H9 (cell line): ENCODE results near the gene DOK6. TPM values are rescaled to one million over a fixed set of nuclear protein-coding genes. Genes with fewer than 3 reads are reported as not detected.

Source experiments
- DNase-seq: peaks from one replicate; pipeline ENCODE4 v3.0.0-alpha.2; 2017
- H2AFZ ChIP-seq: one replicate; pipeline ENCODE4 v1.6.1; 2013; ENCODE audit warnings: mild to moderate bottlenecking, low read length, control low read depth, moderate library complexity
- H2AK5ac ChIP-seq: 2 replicates; pipeline ENCODE4 v1.6.1; 2013; ENCODE audit warnings: low read length, control low read depth, mixed read lengths; ENCODE audit not compliant: insufficient read length
- H2BK120ac ChIP-seq: one replicate; pipeline ENCODE4 v1.6.1; 2013; ENCODE audit warnings: low read depth, mild to moderate bottlenecking, low read length, control low read depth, inconsistent platforms; ENCODE audit not compliant: poor library complexity, severe bottlenecking
- H2BK12ac ChIP-seq: 2 replicates; pipeline ENCODE4 v1.6.1; 2013; ENCODE audit warnings: low read length, control low read depth, mixed read lengths, low read depth; ENCODE audit not compliant: insufficient read length
- H2BK15ac ChIP-seq: 2 replicates; pipeline ENCODE4 v1.6.1; 2013; ENCODE audit warnings: low read depth, low read length, control low read depth
- H2BK20ac ChIP-seq: one replicate; pipeline ENCODE4 v1.6.1; 2013; ENCODE audit warnings: low read depth, mild to moderate bottlenecking, low read length, control low read depth, inconsistent platforms; ENCODE audit not compliant: poor library complexity, severe bottlenecking
- H2BK5ac ChIP-seq: 2 replicates; pipeline ENCODE4 v1.6.1; 2013; ENCODE audit warnings: low read length, control low read depth, mixed read lengths; ENCODE audit not compliant: insufficient read length
- H3K14ac ChIP-seq: 2 replicates; pipeline ENCODE4 v1.6.1; 2013; ENCODE audit warnings: low read length, control low read depth; ENCODE audit not compliant: insufficient read depth
- H3K18ac ChIP-seq: 2 replicates; pipeline ENCODE4 v1.6.1; 2013; ENCODE audit warnings: low read depth, mild to moderate bottlenecking, mixed read lengths, low read length, control low read depth; ENCODE audit not compliant: insufficient read length
- H3K23ac ChIP-seq: 2 replicates; pipeline ENCODE4 v1.6.1; 2013; ENCODE audit warnings: low read length, control low read depth, mixed read lengths, low read depth; ENCODE audit not compliant: insufficient read length
- H3K23me2 ChIP-seq: 2 replicates; pipeline ENCODE4 v1.6.1; 2013; ENCODE audit warnings: low read depth, mild to moderate bottlenecking, mixed read lengths, low read length, control low read depth; ENCODE audit not compliant: insufficient read length, poor library complexity, severe bottlenecking
- H3K27ac ChIP-seq: 2 replicates; pipeline ENCODE4 v1.5.1; 2013; ENCODE audit warnings: low read length, control low read depth, mixed read lengths, low read depth; ENCODE audit not compliant: insufficient read length
- H3K27me3 ChIP-seq: 2 replicates; pipeline ENCODE4 v1.6.1; 2013; ENCODE audit warnings: low read length, control low read depth, inconsistent platforms; ENCODE audit not compliant: insufficient read depth
- H3K4ac ChIP-seq: 2 replicates; pipeline ENCODE4 v1.6.1; 2013; ENCODE audit warnings: low read depth, mild to moderate bottlenecking, control low read depth, inconsistent platforms, low read length, moderate library complexity
- H3K4me1 ChIP-seq: 2 replicates; pipeline ENCODE4 v1.6.1; 2013; ENCODE audit warnings: low read length, control low read depth, inconsistent platforms; ENCODE audit not compliant: insufficient read depth
- H3K4me2 ChIP-seq: 2 replicates; pipeline ENCODE4 v1.6.1; 2013; ENCODE audit warnings: low read length, control low read depth, mixed read lengths; ENCODE audit not compliant: insufficient read length, insufficient read depth
- H3K56ac ChIP-seq: 2 replicates; pipeline ENCODE4 v1.6.1; 2013; ENCODE audit warnings: low read depth, mild to moderate bottlenecking, mixed read lengths, low read length, control low read depth; ENCODE audit not compliant: insufficient read length
- H3K79me1 ChIP-seq: 2 replicates; pipeline ENCODE4 v1.6.1; 2013; ENCODE audit warnings: low read depth, mild to moderate bottlenecking, moderate library complexity, low read length, control low read depth, inconsistent platforms; ENCODE audit not compliant: insufficient read depth, poor library complexity, severe bottlenecking
- H3K79me2 ChIP-seq: 2 replicates; pipeline ENCODE4 v1.6.1; 2013; ENCODE audit warnings: low read length, control low read depth, inconsistent platforms; ENCODE audit not compliant: insufficient read depth
- H3K9ac ChIP-seq: 2 replicates; pipeline ENCODE4 v1.6.1; 2013; ENCODE audit warnings: low read length, control low read depth, mixed read lengths; ENCODE audit not compliant: insufficient read length; ENCODE audit errors: extremely low read depth
- H3K9me3 ChIP-seq: one replicate; pipeline ENCODE4 v1.6.1; 2013; ENCODE audit warnings: low read depth, low read length, inconsistent platforms; ENCODE audit not compliant: control insufficient read depth
- H3T11ph ChIP-seq: one replicate; pipeline ENCODE4 v1.6.1; 2013; ENCODE audit warnings: mild to moderate bottlenecking, low read length, control low read depth, inconsistent platforms
- H4K20me1 ChIP-seq: one replicate; pipeline ENCODE4 v1.6.1; 2013; ENCODE audit not compliant: control insufficient read depth, insufficient read length, insufficient read depth
- H4K5ac ChIP-seq: 2 replicates; pipeline ENCODE4 v1.6.1; 2013; ENCODE audit warnings: low read depth, mild to moderate bottlenecking, mixed read lengths, low read length, control low read depth; ENCODE audit not compliant: insufficient read length
- H4K8ac ChIP-seq: replicated peaks from 2 replicates; pipeline ENCODE4 v1.6.1; 2013; ENCODE audit warnings: low read length, control low read depth, mixed read lengths, low read depth; ENCODE audit not compliant: insufficient read length
- H4K91ac ChIP-seq: 2 replicates; pipeline ENCODE4 v1.6.1; 2013; ENCODE audit warnings: low read depth, mild to moderate bottlenecking, moderate library complexity, mixed read lengths, low read length, control low read depth; ENCODE audit not compliant: insufficient read length
- H3K27ac Mint-ChIP-seq, 3 experiments: 2 replicates in 2 of 3; 3 replicates in 1 of 3; pipeline ENCODE4 v1.8.0; 2020 to 2021; ENCODE audit warnings: mixed read lengths in 3 of 3, mild to moderate bottlenecking in 1 of 3, moderate library complexity in 1 of 3
- H3K27me3 Mint-ChIP-seq: 2 replicates; pipeline ENCODE4 v1.8.0; 2021; ENCODE audit warnings: low read depth, mild to moderate bottlenecking, moderate library complexity, mixed read lengths
- H3K36me3 Mint-ChIP-seq, 3 experiments: 2 replicates in 2 of 3; 3 replicates in 1 of 3; pipeline ENCODE4 v1.8.0; 2020 to 2021; ENCODE audit warnings: low read depth in 3 of 3, mixed read lengths in 3 of 3; ENCODE audit not compliant: insufficient read depth in 1 of 3
- H3K4me1 Mint-ChIP-seq, 2 experiments: 2 replicates each; pipeline ENCODE4 v1.8.0; 2020; ENCODE audit warnings: mixed read lengths in 2 of 2
- H3K4me3 Mint-ChIP-seq, 2 experiments: 2 replicates in 1 of 2; 3 replicates in 1 of 2; pipeline ENCODE4 v1.8.0; 2020 to 2021; ENCODE audit warnings: mild to moderate bottlenecking in 2 of 2, mixed read lengths in 2 of 2, moderate library complexity in 1 of 2
- H3K9me3 Mint-ChIP-seq, 2 experiments: 2 replicates in 1 of 2; 3 replicates in 1 of 2; pipeline ENCODE4 v1.8.0; 2020; ENCODE audit warnings: mild to moderate bottlenecking in 2 of 2, mixed read lengths in 2 of 2, moderate library complexity in 1 of 2
- WGBS: extraction: QIAGEN DNeasy Blood & Tissue Kit; methylation state at CpG from one replicate; pipeline ENCODE4 v1.1.7; 2013; ENCODE audit warnings: missing lambda C conversion rate, low lambda C conversion rate, mixed read lengths; ENCODE audit not compliant: insufficient read length; ENCODE audit errors: extremely low coverage; 5-methylcytosine and 5-hydroxymethylcytosine counted together
- total RNA-seq: library from RNA; stranded (reverse); gene quantifications from 2 replicates; pipeline ENCODE4 v1.2.1, GENCODE V29; 2021
- TF ChIP-seq, protein P1 (sequence below): fragments of 200-600 bp; sonication (generic); conservative IDR thresholded peaks from 3 replicates; pipeline ENCODE4 v1.8.0; 2021; ENCODE audit warnings: antibody characterized with exemption, mild to moderate bottlenecking

Gene DOK6
- total RNA-seq, 1 experiment from 2014 or later, result 0.20 TPM

DNA sequence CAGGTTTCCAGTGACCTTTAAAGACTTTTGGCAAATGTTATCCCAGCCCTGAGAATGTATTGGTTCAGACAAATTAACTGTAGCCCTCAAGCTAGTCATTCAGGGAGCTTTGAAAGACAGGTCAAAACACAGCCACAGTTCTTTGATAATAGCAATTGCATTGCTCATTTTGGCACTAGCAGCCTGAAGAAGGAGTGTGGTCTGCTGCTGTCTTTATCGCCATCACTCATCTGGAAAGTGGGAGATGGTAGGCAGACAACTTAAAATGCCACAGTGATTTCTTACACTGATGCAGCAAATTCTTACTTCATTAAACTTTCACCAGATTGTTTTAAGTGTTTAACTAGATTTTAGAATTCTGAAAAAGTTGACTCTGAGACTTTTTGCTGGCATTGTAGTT lies 47.2 kb downstream of the DOK6 start:
- Histone ChIP-seq H2BK15ac (no peak overlapping the region), H3K9me3 (no peaks in the 10 kb centered on the region), H3K79me1 (no peaks in the 10 kb centered on the region), H3K56ac (no peak overlapping the region), H3K14ac (no peak overlapping the region), H3K18ac (no peak overlapping the region), H3K23me2 (no peaks in the 10 kb centered on the region), H3T11ph (no peak overlapping the region), H2BK12ac (no peak overlapping the region), H2AFZ (no peak overlapping the region), H4K8ac (no peak overlapping the region), H3K4ac (no peak overlapping the region), H2BK5ac (no peak overlapping the region), H3K79me2 (no peaks in the 10 kb centered on the region), H3K23ac (no peak overlapping the region), H2AK5ac (no peak overlapping the region), H3K27ac (no peak overlapping the region), H3K4me2 (no peak overlapping the region), H4K91ac (no peak overlapping the region), H3K4me1 (no peaks in the 10 kb centered on the region), H3K27me3 (no peaks in the 10 kb centered on the region), H3K9ac (no peak overlapping the region), H2BK120ac (no peak overlapping the region), H4K5ac (no peak overlapping the region), H2BK20ac (no peak overlapping the region), H4K20me1 (no peaks in the 10 kb centered on the region)
- Mint-ChIP-seq H3K9me3 (peaks cover 10 to 11% of the 10 kb centered on the region in 2 experiments), H3K4me3 (no peak overlapping the region), H3K36me3 (peaks cover 3 to 7% (median 6%) of the 10 kb centered on the region in 3 experiments; a peak in 3 of 7 replicates), H3K4me1 (no peaks in the 10 kb centered on the region), H3K27ac (no peak overlapping the region), H3K27me3 (no peaks in the 10 kb centered on the region; the same call in 1 of the 2 replicates)
- DNase-seq, result no peak
- TF ChIP-seq, protein P1, sequence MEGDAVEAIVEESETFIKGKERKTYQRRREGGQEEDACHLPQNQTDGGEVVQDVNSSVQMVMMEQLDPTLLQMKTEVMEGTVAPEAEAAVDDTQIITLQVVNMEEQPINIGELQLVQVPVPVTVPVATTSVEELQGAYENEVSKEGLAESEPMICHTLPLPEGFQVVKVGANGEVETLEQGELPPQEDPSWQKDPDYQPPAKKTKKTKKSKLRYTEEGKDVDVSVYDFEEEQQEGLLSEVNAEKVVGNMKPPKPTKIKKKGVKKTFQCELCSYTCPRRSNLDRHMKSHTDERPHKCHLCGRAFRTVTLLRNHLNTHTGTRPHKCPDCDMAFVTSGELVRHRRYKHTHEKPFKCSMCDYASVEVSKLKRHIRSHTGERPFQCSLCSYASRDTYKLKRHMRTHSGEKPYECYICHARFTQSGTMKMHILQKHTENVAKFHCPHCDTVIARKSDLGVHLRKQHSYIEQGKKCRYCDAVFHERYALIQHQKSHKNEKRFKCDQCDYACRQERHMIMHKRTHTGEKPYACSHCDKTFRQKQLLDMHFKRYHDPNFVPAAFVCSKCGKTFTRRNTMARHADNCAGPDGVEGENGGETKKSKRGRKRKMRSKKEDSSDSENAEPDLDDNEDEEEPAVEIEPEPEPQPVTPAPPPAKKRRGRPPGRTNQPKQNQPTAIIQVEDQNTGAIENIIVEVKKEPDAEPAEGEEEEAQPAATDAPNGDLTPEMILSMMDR, result no peak
- WGBS, result no CpG with 5 or more reads among the region's 1 CpG
